ENCODE results near the gene SLC9A5. TPM values are rescaled to one million over a fixed set of nuclear protein-coding genes. Genes with fewer than 3 reads are reported as not detected.

Gene SLC9A5
- total and polyA plus RNA-seq, 9 of the 15 experiments (the other 6 are each of a cell fraction or from before 2014, with no cell fraction given), result 0.06 to 3.1 (median 1.2) TPM

DNA sequence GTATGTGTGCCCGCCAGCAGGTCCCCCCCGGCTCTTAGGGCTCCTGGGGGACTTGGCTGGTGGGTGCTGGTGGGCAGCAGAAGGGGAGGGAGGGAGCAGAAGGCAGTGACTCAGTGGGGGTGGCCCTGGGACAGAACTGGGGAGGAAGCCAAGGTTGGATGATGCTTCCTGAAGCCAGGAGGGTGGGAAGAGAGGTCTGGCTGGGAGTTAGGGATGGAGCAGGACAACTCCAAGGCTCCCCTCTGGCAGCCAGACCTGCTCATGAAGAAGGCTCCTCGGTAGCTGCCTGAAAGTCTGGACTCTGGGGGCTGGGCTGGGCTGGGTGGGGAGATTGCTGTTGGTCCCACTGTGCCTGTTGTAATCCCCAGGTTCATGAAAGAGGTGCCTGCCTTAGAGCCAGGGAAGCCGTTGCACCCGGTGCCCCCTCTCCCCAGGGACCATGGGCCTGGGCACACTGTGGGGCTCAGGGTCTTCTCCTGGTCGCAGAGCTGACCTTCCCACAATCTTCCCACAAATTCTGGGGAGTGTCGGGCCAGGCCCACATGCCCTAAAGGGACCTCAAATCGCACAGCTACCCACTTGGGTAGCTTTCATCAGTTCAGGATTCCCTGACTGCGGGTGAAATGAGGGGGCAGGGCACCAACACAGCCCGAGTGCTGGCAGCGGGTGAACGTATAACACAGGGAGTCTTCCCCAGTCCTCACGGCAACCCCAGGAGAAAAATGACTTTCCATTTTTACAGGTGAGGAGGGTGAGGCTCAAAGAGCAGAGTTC, 29.4 kb downstream of the SLC9A5 start (continued):
- TF ChIP-seq SAP30 (IDR thresholded peaks at IDR 0.05; ENCODE audit: borderline replicate concordance, insufficient read depth, low read depth, low read length, poor library complexity, severe bottlenecking) (no peak), ESRRB (CRISPR knock-in tag; IDR thresholded peaks at IDR 0.05; ENCODE audit: borderline replicate concordance) (no peak), SMARCA4 (IDR thresholded peaks at IDR 0.05) (0 out of 2 replicates have a peak, but pooled peaks have one; percentile 26), RBFOX2 (IDR thresholded peaks at IDR 0.05; ENCODE audit: low read depth, low read length) (peak; percentile 14), L3MBTL2 (IDR thresholded peaks at IDR 0.05) (peak; percentile 19; the same call in 1 of the 2 replicates), HEY1 (CRISPR knock-in tag; IDR thresholded peaks at IDR 0.05; ENCODE audit: borderline replicate concordance) (no peak), NELFE (IDR thresholded peaks at IDR 0.05; ENCODE audit: insufficient read depth, insufficient read length) (no peak), EP400 (IDR thresholded peaks at IDR 0.05) (no peak), ZNF23 (CRISPR knock-in tag; IDR thresholded peaks at IDR 0.05) (no peak), NFE2 (IDR thresholded peaks at IDR 0.05; ENCODE audit: low read depth) (peak; percentile 43; the same call in 1 of the 2 replicates), CBX5 (IDR thresholded peaks at IDR 0.05; ENCODE audit: borderline replicate concordance, low read depth) (no peak), COPS2 (conservative IDR thresholded peaks at IDR 0.05) (no peak)
- TF ChIP-seq, protein P1, sequence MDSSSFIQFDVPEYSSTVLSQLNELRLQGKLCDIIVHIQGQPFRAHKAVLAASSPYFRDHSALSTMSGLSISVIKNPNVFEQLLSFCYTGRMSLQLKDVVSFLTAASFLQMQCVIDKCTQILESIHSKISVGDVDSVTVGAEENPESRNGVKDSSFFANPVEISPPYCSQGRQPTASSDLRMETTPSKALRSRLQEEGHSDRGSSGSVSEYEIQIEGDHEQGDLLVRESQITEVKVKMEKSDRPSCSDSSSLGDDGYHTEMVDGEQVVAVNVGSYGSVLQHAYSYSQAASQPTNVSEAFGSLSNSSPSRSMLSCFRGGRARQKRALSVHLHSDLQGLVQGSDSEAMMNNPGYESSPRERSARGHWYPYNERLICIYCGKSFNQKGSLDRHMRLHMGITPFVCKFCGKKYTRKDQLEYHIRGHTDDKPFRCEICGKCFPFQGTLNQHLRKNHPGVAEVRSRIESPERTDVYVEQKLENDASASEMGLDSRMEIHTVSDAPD (CRISPR knock-in tag; IDR thresholded peaks at IDR 0.05), result no peak
- TF ChIP-seq, protein P2, sequence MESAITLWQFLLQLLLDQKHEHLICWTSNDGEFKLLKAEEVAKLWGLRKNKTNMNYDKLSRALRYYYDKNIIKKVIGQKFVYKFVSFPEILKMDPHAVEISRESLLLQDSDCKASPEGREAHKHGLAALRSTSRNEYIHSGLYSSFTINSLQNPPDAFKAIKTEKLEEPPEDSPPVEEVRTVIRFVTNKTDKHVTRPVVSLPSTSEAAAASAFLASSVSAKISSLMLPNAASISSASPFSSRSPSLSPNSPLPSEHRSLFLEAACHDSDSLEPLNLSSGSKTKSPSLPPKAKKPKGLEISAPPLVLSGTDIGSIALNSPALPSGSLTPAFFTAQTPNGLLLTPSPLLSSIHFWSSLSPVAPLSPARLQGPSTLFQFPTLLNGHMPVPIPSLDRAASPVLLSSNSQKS (CRISPR knock-in tag; IDR thresholded peaks at IDR 0.05), result no peak

Measured in K562 (cell line).